Activated CD8-positive, alpha-beta memory T cell treated with anti-CD3 and anti-CD28 coated beads for 1 hour (primary cell): ENCODE measurements around the gene CASP3.
"Not testable (repeated sequence)": the region's sequence is repeated elsewhere in the genome, so short reads cannot be mapped to it uniquely, and the experiment has no call there.

Experiments
- DNase-seq, 2 donors: peaks; one replicate each; pipeline ENCODE4 v3.0.0-alpha.2; 2020; ENCODE audit warnings: low read depth in 1 of 2; ENCODE audit errors: extremely low read depth in 1 of 2

Gene CASP3

GRCh38 chr4:184636144-184636543 is 13.1 kb downstream of the CASP3 start:
- DNase-seq, result no peak

- no peak for DNase-seq
Observed at GRCh38 chr4:184635381-184635780, 13.9 kb downstream of the CASP3 start.

- DNase-seq, result no peak
Observed at GRCh38 chr4:184632842-184633241, 16.4 kb downstream of the CASP3 start.

GRCh38 chr4:184628103-184628502 is 21.1 kb downstream of the CASP3 start:
- DNase-seq, result no peak

- DNase-seq, result not testable (repeated sequence)
Observed at GRCh38 chr4:184625783-184626596, 23.3 kb downstream of the CASP3 start.

- DNase-seq, result no peak
Observed at GRCh38 chr4:184624972-184625554, 24.2 kb downstream of the CASP3 start.

GRCh38 chr4:184624504-184624903 is 24.7 kb downstream of the CASP3 start:
- DNase-seq, result not testable (repeated sequence)

GRCh38 chr4:184621518-184621917 is 27.7 kb downstream of the CASP3 start:
- no peak for DNase-seq

- DNase-seq, result no peak
Observed at GRCh38 chr4:184620212-184620867, 28.9 kb downstream of the CASP3 start.

- DNase-seq, result no peak
Observed at GRCh38 chr4:184617600-184618196, 31.5 kb downstream of the CASP3 start.

- no peak for DNase-seq
Observed at GRCh38 chr4:184616633-184617551, 32.4 kb downstream of the CASP3 start.

GRCh38 chr4:184616168-184616567 is 33.1 kb downstream of the CASP3 start:
- not testable (repeated sequence) for DNase-seq

- DNase-seq, result no peak
Observed at GRCh38 chr4:184614509-184614908, 34.7 kb downstream of the CASP3 start.

- DNase-seq, result no peak
Observed at GRCh38 chr4:184613405-184613804, 35.8 kb downstream of the CASP3 start.

GRCh38 chr4:184612074-184612473 is 37.2 kb downstream of the CASP3 start:
- no peak for DNase-seq

- DNase-seq, result not testable (repeated sequence)
Observed at GRCh38 chr4:184607429-184607828, 41.8 kb downstream of the CASP3 start.

GRCh38 chr4:184602857-184603256 is 46.4 kb downstream of the CASP3 start:
- DNase-seq, result not testable (repeated sequence)

GRCh38 chr4:184600982-184601381 is 48.3 kb downstream of the CASP3 start:
- DNase-seq, result not testable (repeated sequence)

GRCh38 chr4:184599492-184600135 is 49.6 kb downstream of the CASP3 start:
- no peak for DNase-seq
